ENCODE data around the gene ISM1. TPM values are rescaled to one million over a fixed set of nuclear protein-coding genes. Genes with fewer than 3 reads are reported as not detected.

Gene ISM1
- total and polyA plus RNA-seq, 2 of the 13 experiments (the other 11 are each of a cell fraction or from before 2014, with no cell fraction given): 0.40 to 1.4 TPM

GRCh38 chr20:13245250-13245723 lies 24.2 kb downstream of the ISM1 start (continued):
- 0 out of 2 replicates have a peak, but pooled peaks have one; percentile 33 for TF ChIP-seq ZNF350 (CRISPR knock-in tag; IDR thresholded peaks at IDR 0.05; ENCODE audit: borderline replicate concordance, low read depth)
- TF ChIP-seq SRY (CRISPR knock-in tag; IDR thresholded peaks at IDR 0.05): no peak
- TF ChIP-seq REST (IDR thresholded peaks at IDR 0.05; ENCODE audit: borderline replicate concordance in 1 of 2, low read depth in 1 of 2, low read length in 2 of 2): no peak
- no peak for TF ChIP-seq YY1 (IDR thresholded peaks at IDR 0.05; ENCODE audit: insufficient read depth, insufficient replicate concordance, low read depth, low read length)
- TF ChIP-seq HINFP (CRISPR knock-in tag; IDR thresholded peaks at IDR 0.05; ENCODE audit: low read depth): no peak
- 0 out of 2 replicates have a peak, but pooled peaks have one; percentile 41 for TF ChIP-seq NR0B2 (CRISPR knock-in tag; IDR thresholded peaks at IDR 0.05)
- no peak for TF ChIP-seq GTF3A (CRISPR knock-in tag; conservative IDR thresholded peaks at IDR 0.05)
- peak; percentile 65 for TF ChIP-seq ARID3A (IDR thresholded peaks at IDR 0.05; ENCODE audit: low read depth, low read length)
- peak; percentile 50; the same call in 1 of the 2 replicates for TF ChIP-seq ARID4A (CRISPR knock-in tag; IDR thresholded peaks at IDR 0.05; ENCODE audit: borderline replicate concordance)
- TF ChIP-seq ZNF432 (CRISPR knock-in tag; IDR thresholded peaks at IDR 0.05; ENCODE audit: borderline replicate concordance): no peak
- no peak for TF ChIP-seq AKAP8 (CRISPR knock-in tag; IDR thresholded peaks at IDR 0.05)
- TF ChIP-seq GZF1 (CRISPR knock-in tag; IDR thresholded peaks at IDR 0.05): no peak
- no peak for TF ChIP-seq ZSCAN22 (CRISPR knock-in tag; IDR thresholded peaks at IDR 0.05)

Data from HepG2 (cell line).